COLO668 (cell line): ENCODE measurements around the gene MTSS2.
"Not testable (repeated sequence)": the region's sequence is repeated elsewhere in the genome, so short reads cannot be mapped to it uniquely, and the experiment has no call there.

Experiments
- DNase-seq: peaks from one replicate; lab custom pipeline; 2025; ENCODE audit not compliant: unreplicated experiment; lab: John Stamatoyannopoulos, UW

MTSS2 gene

DNA sequence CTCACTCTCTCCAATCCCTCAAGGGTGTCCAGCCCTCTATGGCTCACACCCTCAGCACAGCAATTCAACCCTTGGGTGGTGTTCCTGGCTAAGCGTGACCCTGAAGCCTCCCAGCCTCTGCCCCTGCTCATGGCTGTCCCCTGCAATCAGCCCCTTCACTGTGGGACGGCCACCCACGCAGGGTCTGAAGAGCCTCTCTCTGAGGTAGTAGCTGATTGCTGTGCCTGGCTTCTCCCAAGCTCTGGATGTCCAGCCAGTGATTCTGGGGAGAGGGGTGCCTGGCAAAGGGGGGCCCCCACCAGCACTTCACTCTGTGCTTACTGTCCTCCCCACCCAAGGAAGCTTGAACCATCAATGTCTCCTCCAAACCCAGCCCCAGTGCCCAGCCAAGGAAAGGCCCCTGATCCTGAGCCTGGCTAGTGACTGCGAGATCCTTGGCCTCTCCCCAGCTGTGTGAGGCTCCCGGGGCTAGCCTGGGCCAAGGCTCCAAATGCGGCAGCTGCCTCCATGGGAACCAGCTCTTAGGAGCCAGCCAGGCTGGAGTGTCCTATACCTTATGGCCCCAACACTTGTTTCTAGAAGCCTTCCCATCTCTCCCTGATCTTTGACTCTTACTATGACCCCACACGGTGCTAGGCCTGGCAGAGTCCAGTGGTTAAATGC lies 9.9 kb downstream of the MTSS2 start:
- DNase-seq: no peak

DNA sequence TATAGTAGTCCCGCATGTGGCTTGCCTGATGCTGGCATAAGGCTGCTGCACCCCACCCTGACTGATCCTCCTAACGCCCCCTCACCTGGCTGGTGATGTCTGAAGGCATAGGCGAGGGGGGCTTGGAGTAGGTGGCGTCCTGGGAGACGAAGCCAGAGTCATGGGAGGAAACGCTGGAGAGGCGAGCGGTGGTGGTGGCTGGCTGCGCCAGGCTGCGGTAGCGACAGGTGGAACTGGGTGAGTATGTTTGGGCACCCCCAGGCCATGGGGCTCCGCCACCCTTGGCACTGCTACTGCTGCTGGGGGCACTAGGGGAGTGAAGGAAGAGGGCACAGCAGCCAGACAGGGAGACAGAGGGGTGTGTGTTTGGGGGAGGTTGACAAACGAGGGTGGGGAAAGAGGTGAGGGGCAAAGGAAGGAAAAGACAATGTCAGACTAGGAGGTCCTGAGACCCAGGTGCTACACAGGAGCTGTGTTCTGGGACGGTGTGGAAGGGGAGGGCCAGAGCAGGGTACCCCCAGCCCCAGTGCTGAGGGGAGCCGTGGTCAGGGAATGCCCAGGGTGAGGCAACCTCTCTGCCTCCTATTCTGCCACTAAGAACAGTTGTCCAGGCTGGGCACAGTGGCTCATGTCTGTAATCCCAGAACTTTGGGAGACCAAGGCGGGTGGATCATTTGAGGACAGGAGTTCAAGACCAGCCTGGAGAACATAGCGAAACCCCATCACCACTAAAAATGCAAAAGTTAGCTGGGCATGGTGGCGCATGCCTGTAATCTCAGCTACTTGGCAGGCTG lies 11.4 kb downstream of the MTSS2 start:
- DNase-seq: no peak

GRCh38 chr16:70670938-70671337 lies 14.9 kb downstream of the MTSS2 start:
- not testable (repeated sequence) for DNase-seq

DNA sequence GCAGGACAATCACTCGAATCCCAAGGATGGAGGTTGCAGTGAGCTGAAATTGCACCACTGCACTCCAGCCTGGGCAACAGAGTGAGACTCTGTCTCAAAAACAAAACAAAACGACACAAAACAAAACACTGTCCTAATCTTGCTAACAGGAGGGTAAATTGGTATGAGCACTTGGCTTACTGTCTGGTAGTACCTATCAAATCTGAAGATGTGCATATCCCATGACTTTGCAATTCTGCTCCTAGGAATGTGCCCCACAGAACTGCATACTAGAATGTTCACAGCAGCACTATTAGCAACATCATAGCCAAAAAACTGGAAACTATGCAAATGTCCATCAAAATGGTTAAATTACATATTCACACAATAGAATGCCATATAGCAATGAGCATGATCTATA lies 15.7 kb downstream of the MTSS2 start:
- DNase-seq: no peak

GRCh38 chr16:70665806-70666735 lies 19.8 kb downstream of the MTSS2 start:
- no peak for DNase-seq

- no peak for DNase-seq
Observed at GRCh38 chr16:70665113-70665694, 20.6 kb downstream of the MTSS2 start.

- DNase-seq: no peak
Observed at GRCh38 chr16:70664325-70665112, 21.3 kb downstream of the MTSS2 start.

DNA sequence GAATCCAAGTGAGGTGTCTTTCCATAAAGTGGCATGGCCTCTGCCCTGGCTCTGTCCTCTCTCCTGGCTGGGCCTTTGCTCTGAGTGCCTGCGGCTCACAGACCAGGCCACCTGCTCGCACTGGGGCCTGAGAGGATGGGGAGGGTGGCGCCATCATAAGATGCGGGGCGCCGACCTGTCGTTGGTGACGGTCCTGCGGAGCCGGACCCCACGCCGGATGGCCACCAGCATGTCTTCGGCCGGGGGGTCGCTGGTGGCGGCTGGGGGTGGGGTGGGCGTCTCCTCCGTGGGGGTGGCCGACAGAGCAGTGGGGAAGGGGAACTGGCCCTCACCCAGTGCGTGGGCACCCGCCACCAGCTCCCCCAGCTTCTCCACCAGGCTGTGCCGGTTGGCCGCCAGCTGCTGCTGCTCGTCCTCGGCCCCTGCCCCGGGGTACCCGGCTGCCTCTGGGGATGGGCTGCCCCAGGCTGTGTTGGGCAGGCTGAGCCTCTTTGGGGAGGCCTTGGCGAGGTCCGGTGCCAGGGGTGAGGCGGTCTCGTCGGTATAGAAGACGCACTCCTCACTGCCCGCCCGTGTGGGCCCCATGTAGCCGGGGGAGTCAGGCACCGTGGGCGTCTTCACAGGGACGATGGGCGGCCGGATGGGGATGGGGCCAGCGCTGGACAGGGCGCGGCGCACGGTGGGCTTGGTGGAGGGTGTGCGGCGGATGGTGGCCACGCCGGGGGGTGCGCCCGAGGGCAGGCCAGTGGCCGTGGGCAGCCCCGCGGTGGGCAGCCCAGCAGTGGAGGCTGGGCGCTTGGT lies 22.1 kb downstream of the MTSS2 start:
- DNase-seq: no peak

DNA sequence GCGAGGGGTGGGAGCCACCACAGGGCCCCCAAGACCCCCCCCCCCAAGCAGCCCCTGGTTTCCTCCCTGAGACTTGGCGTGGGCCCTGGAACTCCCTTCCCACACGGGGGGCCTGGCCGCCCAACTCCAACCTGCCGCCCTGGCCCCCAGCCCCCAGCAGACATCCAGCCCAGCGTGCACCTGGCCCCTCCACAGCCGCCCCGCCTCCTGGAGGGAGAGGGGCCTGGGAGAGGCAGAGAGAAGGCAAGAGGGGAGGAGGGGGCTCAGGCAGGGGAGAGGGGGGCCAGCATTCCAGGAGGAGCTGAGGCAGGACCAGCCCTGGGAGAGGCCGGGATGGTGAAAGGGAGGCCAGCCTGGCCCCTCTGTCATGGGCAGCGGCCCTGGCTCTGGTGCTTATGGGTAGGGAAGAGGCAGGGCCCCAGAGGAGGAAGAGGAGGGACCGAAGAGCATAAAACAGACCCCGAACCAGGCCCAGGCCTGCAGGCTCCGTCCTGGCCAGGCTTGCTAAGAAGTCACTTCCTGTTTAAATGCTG lies 22.8 kb downstream of the MTSS2 start:
- DNase-seq: no peak

DNA sequence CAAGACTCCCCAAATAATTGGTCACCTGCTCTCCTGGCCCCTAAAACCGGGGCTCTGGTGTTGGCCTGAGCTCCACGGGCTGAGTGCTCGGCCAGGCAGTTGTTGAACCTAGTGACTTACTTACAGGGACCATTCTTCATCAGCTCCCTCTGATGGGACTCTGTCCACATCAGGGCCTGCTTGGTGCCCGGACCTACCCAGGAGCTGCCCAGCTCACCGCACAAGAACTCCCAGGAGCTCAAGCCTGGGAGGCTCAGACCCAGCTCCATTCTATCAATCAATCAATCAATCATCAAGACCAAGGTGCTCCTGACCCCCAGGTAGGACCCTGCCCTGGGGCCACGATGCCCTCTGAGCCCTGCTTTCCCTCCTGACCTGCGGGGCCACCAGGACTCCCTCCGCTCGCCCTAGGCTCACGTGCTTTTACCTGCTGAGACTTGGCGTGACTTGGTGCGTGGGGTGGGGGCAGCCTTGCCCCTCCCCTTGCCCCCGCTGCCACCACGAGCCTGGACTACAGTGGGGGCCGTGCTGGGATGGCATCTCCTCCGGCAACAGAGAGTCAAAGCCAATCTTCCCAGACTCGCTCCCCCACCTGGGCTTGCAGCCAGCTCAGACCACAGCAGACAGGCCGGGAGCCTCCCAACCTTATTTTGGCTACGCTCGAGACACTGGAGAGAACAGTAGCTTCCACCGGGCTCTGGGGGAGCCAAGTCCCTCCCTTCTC lies 23.8 kb downstream of the MTSS2 start:
- DNase-seq: no peak

DNA sequence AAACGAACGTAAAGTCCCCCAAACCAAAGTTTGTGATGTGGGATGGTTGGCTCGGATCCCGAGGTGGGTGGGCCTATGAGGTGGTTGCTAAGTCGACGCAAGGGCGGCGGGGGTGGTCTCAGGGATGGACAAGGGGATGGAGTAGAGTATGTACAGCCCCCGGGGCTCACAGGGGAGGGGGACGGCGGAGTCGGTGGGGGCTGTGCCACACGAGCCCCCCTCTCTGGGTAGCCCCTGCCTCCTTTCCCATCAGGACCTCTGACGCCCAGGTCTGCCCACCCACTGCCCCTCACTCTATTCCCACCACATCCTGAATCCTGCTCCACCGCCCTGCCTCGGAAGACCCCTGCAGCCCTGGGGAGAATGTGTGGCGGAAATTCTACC lies 24.3 kb downstream of the MTSS2 start:
- DNase-seq: no peak

DNA sequence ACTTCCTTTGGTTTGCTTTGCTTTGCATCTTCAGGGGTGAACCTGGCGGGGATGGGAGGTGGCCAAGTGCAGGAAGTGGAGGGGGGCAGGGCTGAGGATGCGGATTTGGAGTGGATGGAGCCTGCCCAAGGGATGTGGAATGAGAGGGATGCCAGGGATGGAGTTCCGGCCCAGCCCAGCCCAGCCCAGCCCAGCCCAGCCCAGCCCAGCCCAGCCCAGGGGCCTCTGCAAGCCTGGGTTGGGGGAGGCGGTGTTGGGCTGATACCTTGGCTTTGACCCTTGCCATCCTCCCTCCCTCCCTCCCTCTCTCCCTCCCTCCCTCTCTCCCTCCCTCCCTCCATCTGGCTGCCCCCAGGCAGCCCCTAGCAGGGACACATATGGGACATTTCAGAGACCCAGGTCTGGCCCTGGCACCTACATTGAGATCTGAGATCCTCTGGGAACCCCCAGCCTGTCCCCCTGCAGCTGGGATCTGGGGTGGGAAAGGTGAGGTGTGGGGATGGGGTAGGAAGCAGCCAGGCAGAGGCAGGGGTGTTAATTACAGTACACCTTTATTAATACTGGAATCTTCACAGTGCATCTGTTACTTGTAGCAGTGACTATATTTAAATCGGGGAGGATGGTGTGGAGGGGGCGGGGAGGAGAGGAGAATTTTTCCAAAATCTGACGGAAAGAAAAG lies 25.0 kb downstream of the MTSS2 start:
- no peak for DNase-seq

DNA sequence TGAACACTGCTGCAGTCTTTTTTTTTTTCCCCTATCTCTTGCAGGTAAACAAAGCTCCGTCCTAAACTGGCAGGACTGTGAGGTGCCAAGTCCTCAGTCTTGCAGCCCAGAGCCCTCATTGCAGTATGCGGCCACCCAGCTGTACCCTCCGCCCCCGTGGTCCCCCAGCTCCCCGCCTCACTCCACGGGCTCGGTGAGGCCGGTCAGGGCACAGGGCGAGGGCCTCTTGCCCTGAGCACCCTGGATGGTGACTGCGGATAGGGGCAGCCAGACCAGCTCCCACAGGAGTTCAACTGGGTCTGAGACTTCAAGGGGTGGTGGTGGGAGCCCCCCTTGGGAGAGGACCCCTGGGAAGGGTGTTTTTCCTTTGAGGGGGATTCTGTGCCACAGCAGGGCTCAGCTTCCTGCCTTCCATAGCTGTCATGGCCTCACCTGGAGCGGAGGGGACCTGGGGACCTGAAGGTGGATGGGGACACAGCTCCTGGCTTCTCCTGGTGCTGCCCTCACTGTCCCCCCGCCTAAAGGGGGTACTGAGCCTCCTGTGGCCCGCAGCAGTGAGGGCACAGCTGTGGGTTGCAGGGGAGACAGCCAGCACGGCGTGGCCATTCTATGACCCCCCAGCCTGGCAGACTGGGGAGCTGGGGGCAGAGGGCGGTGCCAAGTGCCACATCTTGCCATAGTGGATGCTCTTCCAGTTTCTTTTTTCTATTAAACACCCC lies 25.7 kb downstream of the MTSS2 start:
- DNase-seq: no peak

DNA sequence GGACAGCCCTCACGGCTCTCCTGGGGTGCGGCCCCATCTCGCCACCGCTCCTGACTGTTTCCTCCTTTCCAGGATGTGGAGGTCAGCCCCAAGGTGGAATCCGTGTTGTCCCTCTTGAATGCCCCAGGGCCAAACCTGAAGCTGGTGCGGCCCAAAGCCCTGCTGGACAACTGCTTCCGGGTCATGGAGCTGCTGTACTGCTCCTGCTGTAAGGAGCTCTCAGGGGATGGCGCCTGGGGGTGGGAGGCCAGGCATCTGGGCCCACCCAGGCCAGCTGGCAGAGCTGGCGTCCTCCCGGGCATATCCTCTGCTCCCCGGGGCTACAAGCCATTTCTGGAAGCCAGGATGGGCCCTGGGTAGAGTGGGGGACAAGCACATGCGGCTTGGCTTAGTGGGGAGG lies 26.3 kb downstream of the MTSS2 start:
- no peak for DNase-seq

- DNase-seq: no peak
Observed at GRCh38 chr16:70658921-70659320, 26.9 kb downstream of the MTSS2 start.

DNA sequence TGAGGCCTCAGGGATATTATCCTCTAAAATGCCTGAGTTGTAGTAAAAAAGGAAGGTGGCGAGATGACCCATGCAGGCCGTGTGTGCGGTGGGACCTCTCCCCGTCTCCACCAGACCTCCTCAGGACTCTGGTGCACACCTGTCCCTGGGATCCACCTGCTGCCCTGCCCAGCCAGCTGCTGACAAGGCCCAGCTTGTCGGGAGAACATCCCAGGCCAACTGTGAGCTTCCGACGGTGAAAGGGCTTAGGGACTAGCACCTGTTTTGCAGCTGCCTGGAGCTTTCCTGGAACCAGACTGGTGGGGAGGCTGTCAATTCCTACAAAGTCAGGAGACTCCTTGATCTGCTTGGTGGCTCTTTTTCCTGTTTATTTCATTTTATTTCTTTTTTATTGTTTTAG lies 27.9 kb downstream of the MTSS2 start:
- peak; percentile 80 for DNase-seq

GRCh38 chr16:70656712-70657263 lies 29.1 kb downstream of the MTSS2 start:
- DNase-seq: no peak
